Colonic mucosa (tissue), 4 donors: ENCODE results near the gene CCDC12. TPM values are rescaled to one million over a fixed set of nuclear protein-coding genes. Genes with fewer than 3 reads are reported as not detected.

Experiments used
- DNase-seq: peaks from one replicate; pipeline ENCODE4 v3.0.0-alpha.2; 2020
- H3K27ac ChIP-seq: fragments of 200-600 bp; one replicate; pipeline ENCODE4 v1.8.0; 2021
- H3K27me3 ChIP-seq: fragments of 200-600 bp; one replicate; pipeline ENCODE4 v1.8.0; 2021
- H3K36me3 ChIP-seq: fragments of 200-600 bp; one replicate; pipeline ENCODE4 v1.8.0; 2021
- H3K4me1 ChIP-seq: fragments of 200-600 bp; one replicate; pipeline ENCODE4 v1.8.0; 2021; ENCODE audit warnings: mild to moderate bottlenecking
- H3K4me3 ChIP-seq: fragments of 200-600 bp; one replicate; pipeline ENCODE4 v1.8.0; 2021
- H3K9ac ChIP-seq, 2 donors: one replicate each; pipeline ENCODE4 v1.7.0; 2013; ENCODE audit warnings: control low read depth in 2 of 2, low read depth in 2 of 2, low read length in 2 of 2
- H3K9me3 ChIP-seq: fragments of 200-600 bp; one replicate; pipeline ENCODE4 v1.8.0; 2021
- intact Hi-C: fragments of 100-400 bp; cut with DNase I; formaldehyde crosslinking; loops from one replicate; pipeline ENCODE4 v1.14.1; 2022
- total RNA-seq, 2 donors: library from RNA; stranded (reverse); fragmentation: NEBNext Ultra II Directional in 1 of 2; extraction: Animal tissue kit (Norgen Biotek cat#: 25700) in 1 of 2; gene quantifications; one replicate each; pipeline ENCODE4 v1.2.1, GENCODE V29; 2021
- TF ChIP-seq, protein P1 (sequence below): fragments of 200-600 bp; IDR thresholded peaks from one replicate; pipeline ENCODE4 v1.8.0; 2022; ENCODE audit warnings: antibody characterized with exemption, mild to moderate bottlenecking
- donor health status: healthy.
- donor health status: DM: no; HTN: no; CAD: no.
- donor health status: DM: no; HTN: no; CAD: no.

CCDC12 gene
- total RNA-seq, 2 donors from 2014 or later = 34.1 to 55.7 TPM

DNA sequence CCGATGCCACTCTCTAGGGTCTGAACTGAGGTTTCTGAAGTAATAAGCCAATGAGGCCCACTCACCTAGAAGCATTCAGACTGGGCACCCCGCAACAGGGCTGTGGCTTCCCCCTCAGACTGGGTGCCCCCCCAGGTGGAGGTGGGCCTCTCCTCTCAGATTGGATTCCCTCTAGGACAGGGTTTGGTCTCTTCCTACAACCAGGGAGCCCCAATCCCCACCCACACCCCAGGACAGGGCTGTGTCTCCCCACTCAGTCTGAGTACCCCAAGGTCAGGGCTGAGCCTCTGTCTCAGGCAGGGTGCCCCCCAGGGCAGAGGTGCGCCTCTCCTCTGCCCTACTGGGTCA, 71.4 kb downstream of the CCDC12 start:
- peaks cover 8% of the 10 kb centered on the region for H3K4me1 ChIP-seq
- TF ChIP-seq, protein P1, sequence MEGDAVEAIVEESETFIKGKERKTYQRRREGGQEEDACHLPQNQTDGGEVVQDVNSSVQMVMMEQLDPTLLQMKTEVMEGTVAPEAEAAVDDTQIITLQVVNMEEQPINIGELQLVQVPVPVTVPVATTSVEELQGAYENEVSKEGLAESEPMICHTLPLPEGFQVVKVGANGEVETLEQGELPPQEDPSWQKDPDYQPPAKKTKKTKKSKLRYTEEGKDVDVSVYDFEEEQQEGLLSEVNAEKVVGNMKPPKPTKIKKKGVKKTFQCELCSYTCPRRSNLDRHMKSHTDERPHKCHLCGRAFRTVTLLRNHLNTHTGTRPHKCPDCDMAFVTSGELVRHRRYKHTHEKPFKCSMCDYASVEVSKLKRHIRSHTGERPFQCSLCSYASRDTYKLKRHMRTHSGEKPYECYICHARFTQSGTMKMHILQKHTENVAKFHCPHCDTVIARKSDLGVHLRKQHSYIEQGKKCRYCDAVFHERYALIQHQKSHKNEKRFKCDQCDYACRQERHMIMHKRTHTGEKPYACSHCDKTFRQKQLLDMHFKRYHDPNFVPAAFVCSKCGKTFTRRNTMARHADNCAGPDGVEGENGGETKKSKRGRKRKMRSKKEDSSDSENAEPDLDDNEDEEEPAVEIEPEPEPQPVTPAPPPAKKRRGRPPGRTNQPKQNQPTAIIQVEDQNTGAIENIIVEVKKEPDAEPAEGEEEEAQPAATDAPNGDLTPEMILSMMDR = no peak
- H3K4me3 ChIP-seq = no peak overlapping the region
- no peaks in the 10 kb centered on the region for H3K9me3 ChIP-seq
- DNase-seq = no peak
- no peak overlapping the region for H3K27ac ChIP-seq
- no peaks in the 10 kb centered on the region for H3K36me3 ChIP-seq
- intact Hi-C loops = loop anchor here (5.0 kb wide), 1 partner anchor 38 kb away; no protein-coding TSS in a partner anchor
- no peak overlapping the region for H3K9ac ChIP-seq
- no peaks in the 10 kb centered on the region for H3K27me3 ChIP-seq

DNA sequence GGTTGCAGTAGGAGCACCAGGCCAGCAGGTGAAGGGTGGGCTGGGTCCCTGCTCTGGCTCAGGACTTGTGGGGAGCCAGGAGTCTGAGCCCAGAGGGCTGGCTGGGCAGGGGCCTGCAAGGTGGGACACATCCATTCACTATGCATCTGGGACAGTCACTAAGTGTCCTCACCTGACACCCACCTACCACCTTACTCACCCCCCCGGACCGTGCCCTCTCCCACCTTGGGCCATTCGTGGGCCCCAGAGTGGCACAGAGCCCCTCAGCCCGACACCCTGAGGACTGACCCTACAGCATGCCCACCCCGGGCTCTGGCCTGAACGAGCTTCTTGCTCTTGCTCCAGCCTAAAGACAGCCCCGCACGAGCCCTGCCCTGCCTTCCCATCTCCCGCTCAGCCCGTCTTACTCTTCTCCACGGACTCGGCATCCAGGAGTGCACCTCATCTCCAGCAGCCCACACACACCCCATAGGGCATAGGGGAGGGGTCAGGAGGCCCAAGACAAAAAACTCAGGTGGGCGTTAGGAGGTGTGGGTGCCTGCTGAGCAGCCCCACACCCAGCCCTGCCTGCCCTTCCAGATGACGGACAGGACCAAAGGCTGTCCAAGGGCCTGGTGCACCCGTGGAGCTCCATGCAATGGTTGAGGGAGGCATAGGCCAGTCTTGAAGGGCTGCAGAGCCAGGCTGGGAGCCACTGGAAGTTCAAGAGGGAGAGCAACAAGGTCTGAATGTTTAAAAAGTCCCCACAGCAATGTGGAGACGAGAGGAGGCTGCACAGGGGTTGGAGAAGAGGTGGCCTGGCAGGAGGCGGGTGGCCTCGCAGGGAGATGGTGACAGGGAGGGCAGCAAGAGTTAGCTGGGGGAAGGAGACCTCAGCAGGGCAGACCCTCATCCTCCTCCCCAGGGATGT, 72.0 kb downstream of the CCDC12 start:
- H3K9ac ChIP-seq = no peak overlapping the region
- H3K4me1 ChIP-seq = peaks cover 5% of the 10 kb centered on the region
- no peaks in the 10 kb centered on the region for H3K9me3 ChIP-seq
- H3K4me3 ChIP-seq = no peak overlapping the region
- intact Hi-C loops = loop anchor here (5.0 kb wide), 1 partner anchor 37 kb away; no protein-coding TSS in a partner anchor
- no peaks in the 10 kb centered on the region for H3K27me3 ChIP-seq
- TF ChIP-seq, protein P1 = no peak
- no peak overlapping the region for H3K27ac ChIP-seq
- no peaks in the 10 kb centered on the region for H3K36me3 ChIP-seq
- no peak for DNase-seq

DNA sequence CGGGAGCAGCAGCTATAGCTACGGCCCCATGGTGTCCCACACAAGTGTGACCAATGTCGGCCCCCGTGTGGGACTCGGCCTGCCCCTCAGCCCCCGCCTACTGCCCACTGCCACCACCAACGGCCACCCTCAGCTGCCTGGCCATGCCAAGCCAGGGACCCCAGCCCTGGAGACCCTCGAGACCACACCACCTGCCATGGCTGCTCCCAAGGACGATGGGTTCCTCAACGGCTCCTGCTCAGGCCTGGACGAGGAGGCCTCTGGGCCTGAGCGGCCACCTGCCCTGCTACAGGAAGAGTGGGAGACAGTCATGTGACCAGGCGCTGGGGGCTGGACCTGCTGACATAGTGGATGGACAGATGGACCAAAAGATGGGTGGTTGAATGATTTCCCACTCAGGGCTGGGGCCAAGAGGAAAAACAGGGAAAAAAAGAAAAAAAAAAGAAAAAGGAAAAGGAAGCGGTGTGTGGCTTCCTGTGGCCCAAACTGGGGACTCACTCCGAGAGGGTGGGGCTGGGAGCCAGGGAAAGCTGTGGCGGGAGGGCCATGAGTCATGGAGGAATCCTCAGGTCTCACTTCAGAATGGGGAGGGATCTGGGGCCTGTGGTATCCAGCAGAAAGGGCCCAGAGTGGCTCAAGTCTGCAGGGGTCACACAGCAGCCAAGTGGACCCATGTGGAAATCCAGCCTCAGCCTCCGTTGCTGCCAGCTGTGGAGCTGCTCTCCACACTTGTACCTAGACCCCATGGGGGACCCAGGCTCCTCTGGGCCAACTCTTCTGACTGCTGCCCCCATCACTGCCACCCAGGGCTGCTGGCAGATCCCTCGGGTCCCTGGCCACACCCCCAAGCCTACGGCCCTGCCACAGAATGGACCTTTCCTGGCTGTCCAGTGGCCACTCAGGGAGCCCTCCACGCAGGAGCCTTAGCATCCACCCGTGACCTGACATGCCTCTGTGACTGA, 72.9 kb downstream of the CCDC12 start:
- DNase-seq = no peak
- Histone ChIP-seq H3K4me3 (no peak overlapping the region), H3K27ac (no peak overlapping the region), H3K4me1 (no peaks in the 10 kb centered on the region), H3K9me3 (no peaks in the 10 kb centered on the region), H3K9ac (no peak overlapping the region), H3K36me3 (no peaks in the 10 kb centered on the region), H3K27me3 (peaks cover 6% of the 10 kb centered on the region)
- TF ChIP-seq, protein P1 = no peak
- intact Hi-C loops = no loop called here

DNA sequence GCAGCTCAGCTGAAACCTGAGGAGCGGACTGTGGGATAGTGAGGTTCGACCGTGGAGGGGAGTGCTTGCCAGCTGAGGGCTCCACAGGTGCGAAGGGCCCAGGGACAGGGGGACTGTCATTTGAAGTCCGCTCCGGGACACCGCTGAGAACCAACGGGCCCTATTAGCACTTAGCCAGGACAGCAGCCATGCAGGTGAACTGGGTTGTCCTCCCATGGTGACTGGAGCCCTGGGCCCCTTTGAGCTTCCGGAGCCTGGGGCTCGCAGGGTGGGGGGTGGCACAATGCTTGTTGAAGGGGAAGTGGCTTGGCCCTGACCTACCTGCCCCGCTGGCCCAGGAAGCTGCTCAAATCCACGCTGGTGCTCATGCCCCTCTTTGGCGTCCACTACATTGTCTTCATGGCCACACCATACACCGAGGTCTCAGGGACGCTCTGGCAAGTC, 74.3 kb downstream of the CCDC12 start:
- no peaks in the 10 kb centered on the region for H3K4me1 ChIP-seq
- H3K36me3 ChIP-seq = no peaks in the 10 kb centered on the region
- no peak overlapping the region for H3K27ac ChIP-seq
- H3K9ac ChIP-seq = no peak overlapping the region
- no peaks in the 10 kb centered on the region for H3K9me3 ChIP-seq
- DNase-seq = no peak
- TF ChIP-seq, protein P1 = no peak
- intact Hi-C loops = no loop called here
- no peak overlapping the region for H3K4me3 ChIP-seq
- peaks cover 16% of the 10 kb centered on the region for H3K27me3 ChIP-seq

DNA sequence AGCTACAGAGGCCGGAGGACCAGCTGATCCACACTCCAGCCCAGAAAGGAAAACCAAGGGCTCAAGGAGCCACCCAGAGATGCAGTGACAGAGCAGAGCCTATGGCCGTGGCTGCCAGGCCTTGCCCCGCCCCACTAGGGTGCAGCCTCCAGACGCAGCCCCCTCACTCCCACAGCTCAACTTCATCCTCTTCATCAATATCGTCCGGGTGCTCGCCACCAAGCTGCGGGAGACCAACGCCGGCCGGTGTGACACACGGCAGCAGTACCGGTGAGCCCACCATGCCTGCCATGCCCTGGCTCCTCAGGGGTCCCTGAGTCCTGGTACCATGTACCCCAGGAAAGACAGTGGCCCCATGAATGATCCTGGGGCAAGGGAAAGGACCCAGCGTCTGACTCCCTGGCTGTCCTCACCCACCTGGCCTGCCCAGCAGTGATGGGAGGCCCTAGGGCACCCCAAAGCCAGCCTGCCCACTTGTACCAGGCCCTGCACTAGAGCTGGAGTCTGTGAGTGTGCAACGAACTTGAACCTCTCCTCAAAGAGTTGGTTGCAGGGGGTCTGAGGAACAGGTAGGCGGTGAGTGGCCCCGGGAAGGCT, 74.9 kb downstream of the CCDC12 start:
- H3K9me3 ChIP-seq = no peaks in the 10 kb centered on the region
- no peak overlapping the region for H3K9ac ChIP-seq
- H3K4me3 ChIP-seq = no peak overlapping the region
- H3K4me1 ChIP-seq = no peaks in the 10 kb centered on the region
- H3K27me3 ChIP-seq = peaks cover 16% of the 10 kb centered on the region
- TF ChIP-seq, protein P1 = no peak
- intact Hi-C loops = no loop called here
- H3K36me3 ChIP-seq = no peaks in the 10 kb centered on the region
- DNase-seq = no peak
- no peak overlapping the region for H3K27ac ChIP-seq
